Endodermal cell (in vitro differentiated cells): ENCODE results near the gene SCUBE1. TPM values are rescaled to one million over a fixed set of nuclear protein-coding genes. Genes with fewer than 3 reads are reported as not detected.

Experiments
- DNase-seq: peaks from one replicate; pipeline ENCODE4 v3.0.0-alpha.2; 2017
- H3K27ac ChIP-seq: 2 replicates; pipeline ENCODE4 v1.5.1; 2013; ENCODE audit warnings: mild to moderate bottlenecking, low read depth, low read length, moderate library complexity
- H3K27me3 ChIP-seq: 2 replicates; pipeline ENCODE4 v1.6.1; 2013; ENCODE audit warnings: mild to moderate bottlenecking, low read length, moderate library complexity; ENCODE audit not compliant: insufficient read depth, control insufficient read depth, poor library complexity, severe bottlenecking
- H3K36me3 ChIP-seq: 2 replicates; pipeline ENCODE4 v1.7.0; 2013; ENCODE audit warnings: mild to moderate bottlenecking, low read length, moderate library complexity; ENCODE audit not compliant: control insufficient read depth, insufficient read depth
- H3K4me1 ChIP-seq: one replicate; pipeline ENCODE4 v1.7.0; 2013; ENCODE audit warnings: low read length; ENCODE audit not compliant: control insufficient read depth, insufficient read depth
- H3K4me3 ChIP-seq: 2 replicates; pipeline ENCODE4 v1.5.1; 2013; ENCODE audit warnings: mild to moderate bottlenecking, low read length, moderate library complexity
- H3K9ac ChIP-seq: 2 replicates; pipeline ENCODE4 v1.6.1; 2013; ENCODE audit warnings: mild to moderate bottlenecking, low read length, moderate library complexity; ENCODE audit not compliant: poor library complexity, severe bottlenecking; ENCODE audit errors: extremely low read depth
- H3K9me3 ChIP-seq: 2 replicates; pipeline ENCODE4 v1.6.1; 2013; ENCODE audit warnings: mild to moderate bottlenecking, low read length, moderate library complexity; ENCODE audit not compliant: control insufficient read depth
- H3K27ac Mint-ChIP-seq: 2 replicates; pipeline ENCODE4 v1.8.0; 2020; ENCODE audit warnings: mixed read lengths
- H3K27me3 Mint-ChIP-seq: 2 replicates; pipeline ENCODE4 v1.8.0; 2021; ENCODE audit warnings: mild to moderate bottlenecking, mixed read lengths; ENCODE audit not compliant: insufficient read depth
- H3K36me3 Mint-ChIP-seq: 2 replicates; pipeline ENCODE4 v1.8.0; 2020; ENCODE audit warnings: low read depth, mixed read lengths
- H3K4me1 Mint-ChIP-seq: 2 replicates; pipeline ENCODE4 v1.8.0; 2020; ENCODE audit warnings: mixed read lengths
- H3K4me3 Mint-ChIP-seq: 2 replicates; pipeline ENCODE4 v1.8.0; 2020; ENCODE audit warnings: mild to moderate bottlenecking, moderate library complexity, mixed read lengths
- H3K9me3 Mint-ChIP-seq: 2 replicates; pipeline ENCODE4 v1.8.0; 2020; ENCODE audit warnings: mild to moderate bottlenecking, mixed read lengths
- WGBS, 2 experiments: methylation state at CpG; one replicate each; pipeline versions ENCODE4 v1.1.5 to v1.1.7; 2013; ENCODE audit warnings: missing lambda C conversion rate in 2 of 2, mixed read lengths in 1 of 2; ENCODE audit not compliant: insufficient coverage in 1 of 2, insufficient read length in 1 of 2; 5-methylcytosine and 5-hydroxymethylcytosine counted together
- total RNA-seq, 2 donors: library from RNA; stranded (reverse); fragmentation: NEBNext Ultra II Directional in 1 of 2; extraction: Animal tissue kit (Norgen Biotek cat#: 25700) in 1 of 2; gene quantifications; 2 replicates in 1 of 2; 3 replicates in 1 of 2; pipeline ENCODE4 v1.2.1, GENCODE V29; 2021
- TF ChIP-seq, protein P1 (sequence below): fragments of 200-600 bp; sonication (generic); conservative IDR thresholded peaks from 2 replicates; pipeline ENCODE4 v1.5.0; 2021; ENCODE audit warnings: antibody characterized with exemption, mild to moderate bottlenecking

SCUBE1 gene
- total RNA-seq, 2 donors from 2014 or later, result 0.13 to 0.95 TPM

- no peaks in the 10 kb centered on the region for H3K4me1 ChIP-seq
- H3K27me3 ChIP-seq, result no peaks in the 10 kb centered on the region
- Mint-ChIP-seq H3K36me3 (no peaks in the 10 kb centered on the region), H3K9me3 (peaks cover 2% of the 10 kb centered on the region), H3K4me3 (no peak overlapping the region), H3K4me1 (no peaks in the 10 kb centered on the region), H3K27me3 (peaks cover 8% of the 10 kb centered on the region), H3K27ac (no peak overlapping the region)
- H3K9ac ChIP-seq, result no peak overlapping the region
- H3K36me3 ChIP-seq, result no peaks in the 10 kb centered on the region
- TF ChIP-seq, protein P1, sequence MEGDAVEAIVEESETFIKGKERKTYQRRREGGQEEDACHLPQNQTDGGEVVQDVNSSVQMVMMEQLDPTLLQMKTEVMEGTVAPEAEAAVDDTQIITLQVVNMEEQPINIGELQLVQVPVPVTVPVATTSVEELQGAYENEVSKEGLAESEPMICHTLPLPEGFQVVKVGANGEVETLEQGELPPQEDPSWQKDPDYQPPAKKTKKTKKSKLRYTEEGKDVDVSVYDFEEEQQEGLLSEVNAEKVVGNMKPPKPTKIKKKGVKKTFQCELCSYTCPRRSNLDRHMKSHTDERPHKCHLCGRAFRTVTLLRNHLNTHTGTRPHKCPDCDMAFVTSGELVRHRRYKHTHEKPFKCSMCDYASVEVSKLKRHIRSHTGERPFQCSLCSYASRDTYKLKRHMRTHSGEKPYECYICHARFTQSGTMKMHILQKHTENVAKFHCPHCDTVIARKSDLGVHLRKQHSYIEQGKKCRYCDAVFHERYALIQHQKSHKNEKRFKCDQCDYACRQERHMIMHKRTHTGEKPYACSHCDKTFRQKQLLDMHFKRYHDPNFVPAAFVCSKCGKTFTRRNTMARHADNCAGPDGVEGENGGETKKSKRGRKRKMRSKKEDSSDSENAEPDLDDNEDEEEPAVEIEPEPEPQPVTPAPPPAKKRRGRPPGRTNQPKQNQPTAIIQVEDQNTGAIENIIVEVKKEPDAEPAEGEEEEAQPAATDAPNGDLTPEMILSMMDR, result no peak
- no peak overlapping the region for H3K27ac ChIP-seq
- no peak overlapping the region for H3K4me3 ChIP-seq
- H3K9me3 ChIP-seq, result no peaks in the 10 kb centered on the region
- peak; percentile 83 for DNase-seq
- WGBS, 2 experiments, result 70 to 73% methylated on average over 3 to 9 of the region's 9 CpGs
These were observed 26.9 kb upstream of the SCUBE1 start for GRCh38 chr22:43370036-43370435.

DNA sequence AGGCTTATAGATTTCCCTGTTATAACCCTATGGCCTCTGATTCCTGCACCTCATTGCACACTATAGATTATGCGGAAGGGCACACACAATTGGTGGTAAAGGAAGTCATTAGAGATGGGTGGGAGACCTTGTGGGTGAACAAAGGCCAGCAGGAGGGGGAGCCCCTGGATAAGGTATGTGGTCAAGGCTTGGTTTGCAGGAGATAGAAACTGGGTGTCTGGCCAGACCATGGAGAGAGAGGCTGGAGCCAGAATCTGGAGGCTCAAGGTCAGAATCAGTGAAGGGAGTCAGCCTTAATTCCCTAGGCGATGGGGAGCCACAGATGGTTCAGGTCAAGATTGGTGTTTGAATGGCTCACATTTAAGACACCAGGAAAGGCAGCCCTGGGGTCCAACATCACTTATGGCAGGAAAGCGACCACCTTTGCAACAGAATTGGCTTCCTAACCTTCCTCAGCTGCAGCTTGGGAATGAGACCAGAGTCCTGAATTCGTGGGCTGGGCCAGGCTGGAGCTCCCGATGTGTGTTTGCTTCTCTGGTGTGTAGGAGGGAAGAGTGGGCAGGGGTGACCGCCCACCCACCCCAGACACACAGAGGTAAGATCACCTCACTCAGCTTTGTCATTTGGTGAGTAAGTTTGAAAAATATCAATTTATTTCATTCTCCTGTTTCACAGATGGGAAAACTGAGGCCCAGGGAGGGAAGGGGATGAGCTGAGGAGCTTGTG, 22.7 kb upstream of the SCUBE1 start:
- no peaks in the 10 kb centered on the region for H3K9me3 Mint-ChIP-seq
- 89 to 100% methylated on average over 3 to 5 of the region's 6 CpGs for WGBS, 2 experiments
- H3K36me3 Mint-ChIP-seq, result no peaks in the 10 kb centered on the region

GRCh38 chr22:43364169-43364435, 20.9 kb upstream of the SCUBE1 start:
- H3K27me3 ChIP-seq, result no peaks in the 10 kb centered on the region
- no peak overlapping the region for H3K4me3 Mint-ChIP-seq
- TF ChIP-seq, protein P1, result no peak
- H3K4me3 ChIP-seq, result no peak overlapping the region
- peaks cover 10% of the 10 kb centered on the region for H3K4me1 Mint-ChIP-seq
- H3K27ac Mint-ChIP-seq, result peak overlapping the region; percentile 66
- H3K4me1 ChIP-seq, result no peaks in the 10 kb centered on the region
- peak; percentile 33 for DNase-seq
- no peak overlapping the region for H3K9ac ChIP-seq
- no peaks in the 10 kb centered on the region for H3K9me3 ChIP-seq
- peaks cover 8% of the 10 kb centered on the region for H3K27me3 Mint-ChIP-seq
- no peaks in the 10 kb centered on the region for H3K36me3 ChIP-seq
- H3K36me3 Mint-ChIP-seq, result no peaks in the 10 kb centered on the region
- no peaks in the 10 kb centered on the region for H3K9me3 Mint-ChIP-seq
- H3K27ac ChIP-seq, result peak overlapping the region; percentile 79
- WGBS, 2 experiments, result 88 to 89% methylated on average over 7 of the region's 8 CpGs

More for the DNA sequence above, 22.7 kb upstream of the SCUBE1 start:
- no peak for DNase-seq
- H3K27ac Mint-ChIP-seq, result no peak overlapping the region
- H3K4me1 Mint-ChIP-seq, result peaks cover 10% of the 10 kb centered on the region
- no peaks in the 10 kb centered on the region for H3K36me3 ChIP-seq
- H3K27me3 ChIP-seq, result no peaks in the 10 kb centered on the region
- H3K4me3 Mint-ChIP-seq, result no peak overlapping the region
- TF ChIP-seq, protein P1, result no peak
- H3K9me3 ChIP-seq, result no peaks in the 10 kb centered on the region
- no peak overlapping the region for H3K9ac ChIP-seq
- H3K4me1 ChIP-seq, result no peaks in the 10 kb centered on the region
- H3K27me3 Mint-ChIP-seq, result peaks cover 8% of the 10 kb centered on the region
- H3K4me3 ChIP-seq, result no peak overlapping the region
- H3K27ac ChIP-seq, result no peak overlapping the region
